ENCODE results near the gene CHML. TPM values are rescaled to one million over a fixed set of nuclear protein-coding genes. Genes with fewer than 3 reads are reported as not detected.

The CHML gene
- total RNA-seq, 1 donor from 2014 or later, result 23.3 TPM

GRCh38 chr1:241641773-241642592 is 1.8 kb upstream of the CHML start:
- H3K9me3 Mint-ChIP-seq (ENCODE audit: unreplicated experiment), result peaks cover 3% of the 10 kb centered on the region
- no peak for TF ChIP-seq CTCF (IDR thresholded peaks at IDR 0.05; ENCODE audit: partially characterized antibody, unreplicated experiment)
- H3K27me3 Mint-ChIP-seq (ENCODE audit: unreplicated experiment), result peaks cover 4% of the 10 kb centered on the region
- no peak overlapping the region for H3K4me3 Mint-ChIP-seq (ENCODE audit: unreplicated experiment)
- H3K36me3 Mint-ChIP-seq (ENCODE audit: unreplicated experiment), result no peaks in the 10 kb centered on the region
- DNase-seq, result no peak
- peaks cover 15% of the 10 kb centered on the region for H3K4me1 Mint-ChIP-seq (ENCODE audit: low read depth, unreplicated experiment)
- no peak overlapping the region for H3K27ac Mint-ChIP-seq (ENCODE audit: unreplicated experiment)

- Mint-ChIP-seq H3K27me3 (ENCODE audit: unreplicated experiment) (peaks cover 4% of the 10 kb centered on the region), H3K4me3 (ENCODE audit: unreplicated experiment) (peak overlapping the region; percentile 79), H3K36me3 (ENCODE audit: unreplicated experiment) (no peaks in the 10 kb centered on the region), H3K9me3 (ENCODE audit: unreplicated experiment) (peaks cover 3% of the 10 kb centered on the region), H3K27ac (ENCODE audit: unreplicated experiment) (peak overlapping the region; percentile 81), H3K4me1 (ENCODE audit: low read depth, unreplicated experiment) (peaks cover 15% of the 10 kb centered on the region)
- DNase-seq, result no peak
- TF ChIP-seq CTCF (IDR thresholded peaks at IDR 0.05; ENCODE audit: partially characterized antibody, unreplicated experiment), result no peak
Measured at GRCh38 chr1:241640867-241641622, 876 bp upstream of the CHML start.

GRCh38 chr1:241639623-241640148 is 483 bp downstream of the CHML start:
- peak; percentile 49 for DNase-seq
- Mint-ChIP-seq H3K36me3 (ENCODE audit: unreplicated experiment) (peaks cover 9% of the 10 kb centered on the region), H3K27ac (ENCODE audit: unreplicated experiment) (peak overlapping the region; percentile 10), H3K9me3 (ENCODE audit: unreplicated experiment) (peaks cover 3% of the 10 kb centered on the region), H3K4me1 (ENCODE audit: low read depth, unreplicated experiment) (peaks cover 15% of the 10 kb centered on the region), H3K4me3 (ENCODE audit: unreplicated experiment) (peak overlapping the region; percentile 79), H3K27me3 (ENCODE audit: unreplicated experiment) (peaks cover 4% of the 10 kb centered on the region)
- TF ChIP-seq CTCF (IDR thresholded peaks at IDR 0.05; ENCODE audit: partially characterized antibody, unreplicated experiment), result no peak

GRCh38 chr1:241638909-241639622 is 1.1 kb downstream of the CHML start:
- peak overlapping the region; percentile 10 for H3K27ac Mint-ChIP-seq (ENCODE audit: unreplicated experiment)

More at GRCh38 chr1:241638909-241639622, 1.1 kb downstream of the CHML start:
- Mint-ChIP-seq H3K9me3 (ENCODE audit: unreplicated experiment) (peaks cover 3% of the 10 kb centered on the region), H3K27me3 (ENCODE audit: unreplicated experiment) (peaks cover 4% of the 10 kb centered on the region), H3K4me3 (ENCODE audit: unreplicated experiment) (peak overlapping the region; percentile 79), H3K36me3 (ENCODE audit: unreplicated experiment) (peaks cover 13% of the 10 kb centered on the region), H3K4me1 (ENCODE audit: low read depth, unreplicated experiment) (peaks cover 15% of the 10 kb centered on the region)
- DNase-seq, result no peak
- TF ChIP-seq CTCF (IDR thresholded peaks at IDR 0.05; ENCODE audit: partially characterized antibody, unreplicated experiment), result no peak

Data from glutamatergic neuron (in vitro differentiated cells).